ENCODE data around the gene ATP7A.
"Not testable (repeated sequence)": the region's sequence is repeated elsewhere in the genome, so short reads cannot be mapped to it uniquely, and the experiment has no call there.

DNA sequence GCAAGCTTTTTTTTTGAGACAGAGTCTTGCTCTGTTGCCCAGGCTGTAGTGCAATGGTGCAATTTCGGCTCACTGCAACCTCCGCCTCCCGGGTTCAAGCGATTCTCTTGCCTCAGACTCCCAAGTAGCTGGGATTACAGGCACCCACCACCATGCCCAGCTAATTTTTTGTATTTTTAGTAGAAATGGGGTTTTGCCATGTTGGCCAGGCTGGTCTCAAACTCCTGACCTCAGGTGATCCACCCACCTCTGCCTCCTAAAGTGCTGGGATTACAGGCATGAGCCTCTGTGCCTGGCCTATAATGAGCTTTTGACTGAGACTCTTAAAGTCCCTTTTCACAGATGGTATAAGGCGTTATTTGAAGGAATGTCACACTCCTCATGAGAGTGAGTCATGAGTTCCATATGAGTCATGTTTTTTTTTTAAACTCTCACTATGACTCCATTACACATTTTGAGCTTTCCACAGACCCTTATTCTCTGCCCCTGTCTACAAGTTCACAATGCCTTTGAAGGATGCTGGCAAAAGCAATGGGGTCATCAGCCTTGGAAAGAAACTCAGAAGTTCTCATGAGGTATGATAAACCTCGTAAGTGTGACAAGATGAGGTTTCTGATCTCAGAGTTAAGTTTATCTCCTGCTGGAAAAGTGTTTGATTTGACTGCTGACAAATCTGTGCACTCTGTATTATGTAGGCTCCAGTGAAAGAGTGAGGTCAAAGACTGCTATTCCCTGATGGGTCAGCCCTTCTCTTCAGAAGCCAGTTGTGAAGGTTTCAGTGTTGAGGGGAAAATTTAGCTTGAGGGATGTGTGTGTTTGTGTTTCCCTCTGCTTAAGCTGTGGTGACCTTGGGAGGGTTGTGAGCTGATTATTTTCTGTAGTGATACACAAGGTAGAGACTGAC lies 154.5 kb downstream of the ATP7A start:
- TF ChIP-seq, protein P1, sequence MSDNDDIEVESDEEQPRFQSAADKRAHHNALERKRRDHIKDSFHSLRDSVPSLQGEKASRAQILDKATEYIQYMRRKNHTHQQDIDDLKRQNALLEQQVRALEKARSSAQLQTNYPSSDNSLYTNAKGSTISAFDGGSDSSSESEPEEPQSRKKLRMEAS (IDR thresholded peaks at IDR 0.05): 0 out of 2 replicates have a peak, but pooled peaks have one; percentile 31
- not testable (repeated sequence) for TF ChIP-seq POLR2A (IDR thresholded peaks at IDR 0.05; ENCODE audit: low read length); CTCF (IDR thresholded peaks at IDR 0.05); CBX8 (IDR thresholded peaks at IDR 0.05); MAFK (IDR thresholded peaks at IDR 0.05; ENCODE audit: partially characterized antibody)
